ENCODE results near the gene PIEZO2. TPM values are rescaled to one million over a fixed set of nuclear protein-coding genes. Genes with fewer than 3 reads are reported as not detected.

Gene PIEZO2
- total and polyA plus RNA-seq, 7 donors = 0.03 to 0.64 (median 0.13) TPM

DNA sequence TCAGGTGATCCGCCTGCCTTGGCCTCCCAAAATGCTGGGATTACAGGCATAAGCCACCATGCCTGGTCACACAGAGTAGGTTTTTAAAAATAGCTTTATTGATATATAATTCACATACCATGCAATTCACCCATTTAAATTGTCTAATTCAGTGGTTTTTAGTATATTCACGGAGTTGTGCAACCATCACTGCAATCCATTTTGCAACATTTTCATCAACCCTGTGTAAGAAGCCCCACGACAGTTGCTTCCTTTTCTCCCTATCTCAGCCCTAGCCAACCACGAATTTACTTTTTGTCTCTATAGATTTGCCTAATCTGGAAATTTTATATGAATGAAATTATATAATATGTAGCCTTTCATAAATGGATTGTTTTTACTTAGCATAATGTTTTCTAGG, 357.2 kb downstream of the PIEZO2 start:
- H3K27me3 ChIP-seq (ENCODE audit: insufficient read depth in 3 of 3, low read length in 2 of 3) = no peaks in the 10 kb centered on the region
- TF ChIP-seq CTCF (IDR thresholded peaks at IDR 0.05) = no peak
- no peaks in the 10 kb centered on the region for H3K4me1 ChIP-seq
- ATAC-seq (no peak), DNase-seq (no peak)
- no peak overlapping the region for H3K4me3 ChIP-seq
- H3K9me3 ChIP-seq = no peaks in the 10 kb centered on the region
- no peak overlapping the region for H3K27ac ChIP-seq
- intact Hi-C loops (cut with DNase I) = no loop called here
- 91 to 96% (median 92%) methylated on average over 4 of the region's 4 CpGs for WGBS, 3 donors
- no peaks in the 10 kb centered on the region for H3K36me3 ChIP-seq (ENCODE audit: insufficient read depth in 1 of 2, low read depth in 1 of 2)

DNA sequence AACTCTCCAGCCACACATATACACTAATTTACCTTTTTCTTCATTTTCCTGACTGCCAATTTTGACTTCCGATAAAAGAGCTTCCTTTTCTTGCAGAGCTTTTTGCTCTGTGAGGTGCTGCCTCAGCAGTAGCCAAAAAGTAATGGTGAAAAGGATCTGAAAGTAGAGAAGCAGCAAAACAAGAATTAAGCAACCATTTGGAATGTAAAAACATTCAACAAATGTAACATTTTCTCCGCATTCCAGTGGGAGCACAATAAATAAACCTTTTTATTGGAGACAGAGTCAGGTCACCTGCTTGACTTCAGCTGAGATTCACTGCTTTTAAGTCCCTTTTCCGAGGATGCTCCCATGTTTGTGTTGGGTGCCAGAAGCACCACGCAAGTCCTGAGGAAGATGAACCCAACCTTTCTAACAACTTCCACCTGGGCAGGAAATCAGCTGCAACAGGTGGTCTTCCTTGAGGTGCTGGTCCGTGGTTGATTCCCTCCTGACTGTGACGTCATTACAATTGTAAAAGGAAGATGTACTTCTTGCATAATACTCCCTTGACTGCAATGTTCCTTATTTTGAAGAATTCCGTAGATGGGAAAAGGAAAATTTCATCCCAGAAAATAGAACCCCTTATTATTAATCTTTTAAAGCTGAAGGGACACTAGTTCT, 358.1 kb downstream of the PIEZO2 start:
- Histone ChIP-seq H3K4me1 (no peaks in the 10 kb centered on the region), H3K36me3 (ENCODE audit: insufficient read depth in 1 of 2, low read depth in 1 of 2) (no peaks in the 10 kb centered on the region), H3K4me3 (no peak overlapping the region), H3K9me3 (no peaks in the 10 kb centered on the region), H3K27me3 (ENCODE audit: insufficient read depth in 3 of 3, low read length in 2 of 3) (no peaks in the 10 kb centered on the region), H3K27ac (no peak overlapping the region)
- ATAC-seq = no peak
- WGBS, 3 donors = 58 to 65% (median 63%) methylated on average over 7 of the region's 7 CpGs
- no peak for DNase-seq
- TF ChIP-seq CTCF (IDR thresholded peaks at IDR 0.05) = no peak
- intact Hi-C loops (cut with DNase I) = no loop called here

DNA sequence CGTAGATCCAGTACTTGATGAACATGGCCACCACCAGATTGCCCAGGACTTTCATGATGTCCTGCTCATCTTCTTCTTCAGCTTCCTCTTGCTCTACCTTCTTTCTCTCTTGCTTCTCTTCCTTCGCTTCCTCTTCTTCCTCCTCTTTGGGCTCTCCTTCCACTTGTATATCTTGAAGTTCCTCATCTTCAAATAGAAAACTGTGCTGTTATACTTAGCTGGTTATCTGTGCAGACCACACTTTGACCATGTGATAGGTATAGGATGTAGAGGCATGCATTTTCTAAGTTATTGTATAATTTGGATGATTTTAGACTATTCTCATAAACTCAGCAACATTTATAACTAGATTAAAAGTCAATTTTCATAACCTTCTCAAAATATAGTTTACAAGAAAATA, 360.2 kb downstream of the PIEZO2 start:
- ATAC-seq = no peak
- no peaks in the 10 kb centered on the region for H3K4me1 ChIP-seq
- 86 to 100% (median 93%) methylated on average over 2 of the region's 2 CpGs for WGBS, 3 donors
- H3K9me3 ChIP-seq = no peaks in the 10 kb centered on the region
- DNase-seq = no peak
- intact Hi-C loops (cut with DNase I) = loop anchor here in 1 of 2 donors (5.0 kb wide), 1 partner anchor 1478 kb away; no protein-coding TSS in a partner anchor
- H3K27ac ChIP-seq = no peak overlapping the region
- H3K4me3 ChIP-seq = no peak overlapping the region
- H3K27me3 ChIP-seq (ENCODE audit: insufficient read depth in 3 of 3, low read length in 2 of 3) = peaks cover 0 to 1% (median 0%) of the 10 kb centered on the region in 3 donors
- H3K36me3 ChIP-seq (ENCODE audit: insufficient read depth in 1 of 2, low read depth in 1 of 2) = no peaks in the 10 kb centered on the region
- TF ChIP-seq CTCF (IDR thresholded peaks at IDR 0.05) = no peak

- Histone ChIP-seq H3K4me3 (no peak overlapping the region), H3K4me1 (no peaks in the 10 kb centered on the region), H3K9me3 (no peaks in the 10 kb centered on the region), H3K27ac (no peak overlapping the region), H3K27me3 (ENCODE audit: insufficient read depth in 3 of 3, low read length in 2 of 3) (peaks cover 0 to 1% (median 0%) of the 10 kb centered on the region in 3 donors), H3K36me3 (ENCODE audit: insufficient read depth in 1 of 2, low read depth in 1 of 2) (no peaks in the 10 kb centered on the region)
- WGBS, 3 donors = 38 to 53% (median 51%) methylated on average over 5 of the region's 5 CpGs
- ATAC-seq (no peak), DNase-seq (peak; percentile 56 to 58)
- intact Hi-C loops (cut with DNase I) = loop anchor here in 1 of 2 donors (2.0 to 5.0 kb wide), 2 partner anchors 253 to 1480 kb away; no protein-coding TSS in a partner anchor
- TF ChIP-seq CTCF (IDR thresholded peaks at IDR 0.05) = peak; percentile 61
Observed at GRCh38 chr18:10787293-10787901, 362.0 kb downstream of the PIEZO2 start.

Data from psoas muscle (tissue), 8 donors.